ENCODE measurements around the gene MMADHC. TPM values are rescaled to one million over a fixed set of nuclear protein-coding genes. Genes with fewer than 3 reads are reported as not detected.

Gene MMADHC
- polyA plus RNA-seq, 3 donors = 20.5 to 119 (median 97.9) TPM

GRCh38 chr2:149594411-149594810 is 6.8 kb upstream of the MMADHC start:
- Mint-ChIP-seq H3K4me1 (peaks cover 6% of the 10 kb centered on the region), H3K27me3 (ENCODE audit: low read depth in 3 of 3) (peaks cover 5 to 11% (median 6%) of the 10 kb centered on the region in 3 donors), H3K36me3 (no peaks in the 10 kb centered on the region), H3K27ac (no peak overlapping the region), H3K9me3 (no peaks in the 10 kb centered on the region), H3K4me3 (no peak overlapping the region)
- Histone ChIP-seq H2AFZ (ENCODE audit: insufficient read depth, low read depth, low read length, poor library complexity, severe bottlenecking) (no peak overlapping the region), H3K9me3 (replicated peaks in 1 of 2; ENCODE audit: control insufficient read depth in 1 of 2, insufficient read depth in 1 of 2, low read length in 2 of 2) (no peaks in the 10 kb centered on the region), H3K4me3 (replicated peaks in 1 of 3; ENCODE audit: low read depth in 2 of 3, low read length in 3 of 3) (no peak overlapping the region), H3K79me2 (ENCODE audit: insufficient read depth, low read length) (no peaks in the 10 kb centered on the region), H3K36me3 (replicated peaks in 1 of 2; ENCODE audit: control insufficient read depth in 1 of 2, insufficient read depth in 2 of 2, low read length in 2 of 2) (no peaks in the 10 kb centered on the region), H3K27ac (ENCODE audit: low read depth in 1 of 2, low read length in 2 of 2) (no peak overlapping the region), H3K9ac (ENCODE audit: insufficient read depth, low read length, poor library complexity, severe bottlenecking) (no peak overlapping the region), H4K20me1 (ENCODE audit: insufficient read depth, low read length) (no peaks in the 10 kb centered on the region), H3K4me1 (ENCODE audit: control insufficient read depth in 1 of 2, insufficient read depth in 2 of 2, low read length in 2 of 2) (no peaks in the 10 kb centered on the region), H3K4me2 (replicated peaks; ENCODE audit: extremely low read depth, low read length, poor library complexity, severe bottlenecking) (no peak overlapping the region), H3K27me3 (ENCODE audit: control insufficient read depth in 2 of 2, insufficient read depth in 2 of 2, low read length in 2 of 2) (peaks cover 3% of the 10 kb centered on the region in 2 donors)
- no peak for TF ChIP-seq CTCF (IDR thresholded peaks at IDR 0.05)
- intact Hi-C loops (cut with micrococcal nuclease) = loop anchor here (10.0 kb wide), 3 partner anchors 1460 to 1840 kb away; no protein-coding TSS in a partner anchor
- no peak for DNase-seq
- 90% methylated on average over 2 of the region's 2 CpGs for WGBS (ENCODE audit: insufficient coverage)

GRCh38 chr2:149587950-149588487 is 444 bp upstream of the MMADHC start:
- H3K27ac ChIP-seq (ENCODE audit: low read depth in 1 of 2, low read length in 2 of 2) = peak overlapping the region in 1 of 2 donors; percentile 99
- WGBS (ENCODE audit: insufficient coverage) = 100% methylated on average over 1 of the region's 10 CpGs
- peak overlapping the region; percentile 91 for H2AFZ ChIP-seq (ENCODE audit: insufficient read depth, low read depth, low read length, poor library complexity, severe bottlenecking)
- TF ChIP-seq CTCF (IDR thresholded peaks at IDR 0.05) = no peak
- H4K20me1 ChIP-seq (ENCODE audit: insufficient read depth, low read length) = no peaks in the 10 kb centered on the region
- peak in 1 of 3 donors; percentile 2 for DNase-seq
- H3K4me1 ChIP-seq (ENCODE audit: control insufficient read depth in 1 of 2, insufficient read depth in 2 of 2, low read length in 2 of 2) = peaks cover 20 to 25% of the 10 kb centered on the region in 2 donors
- H3K4me3 ChIP-seq (replicated peaks in 1 of 3; ENCODE audit: low read depth in 2 of 3, low read length in 3 of 3) = peak overlapping the region; percentile 70 to 96 (median 90)
- peak overlapping the region; percentile 94 to 99 for H3K4me3 Mint-ChIP-seq
- peaks cover 9 to 11% of the 10 kb centered on the region in 2 donors for H3K36me3 ChIP-seq (replicated peaks in 1 of 2; ENCODE audit: control insufficient read depth in 1 of 2, insufficient read depth in 2 of 2, low read length in 2 of 2)
- intact Hi-C loops (cut with micrococcal nuclease) = loop anchor here in 1 of 2 donors (5.0 kb wide), 1 partner anchor 1699 kb away; the partner anchor contains the start of gene NMI
- H3K9me3 Mint-ChIP-seq = peaks cover 0 to 5% (median 0%) of the 10 kb centered on the region in 7 donors
- peaks cover 29% of the 10 kb centered on the region for H3K4me1 Mint-ChIP-seq
- H3K4me2 ChIP-seq (replicated peaks; ENCODE audit: extremely low read depth, low read length, poor library complexity, severe bottlenecking) = peak overlapping the region; percentile 90
- H3K27me3 ChIP-seq (ENCODE audit: control insufficient read depth in 2 of 2, insufficient read depth in 2 of 2, low read length in 2 of 2) = peaks cover 4 to 6% of the 10 kb centered on the region in 2 donors
- H3K9me3 ChIP-seq (replicated peaks in 1 of 2; ENCODE audit: control insufficient read depth in 1 of 2, insufficient read depth in 1 of 2, low read length in 2 of 2) = no peaks in the 10 kb centered on the region
- peaks cover 36% of the 10 kb centered on the region for H3K79me2 ChIP-seq (ENCODE audit: insufficient read depth, low read length)
- peaks cover 16 to 18% of the 10 kb centered on the region in 2 donors for H3K36me3 Mint-ChIP-seq
- peaks cover under 1 to 11% (median 9%) of the 10 kb centered on the region in 3 donors for H3K27me3 Mint-ChIP-seq (ENCODE audit: low read depth in 3 of 3)
- H3K9ac ChIP-seq (ENCODE audit: insufficient read depth, low read length, poor library complexity, severe bottlenecking) = peak overlapping the region; percentile 95
- peak overlapping the region in 6 of 7 donors; percentile 97 to 100 (median 99) for H3K27ac Mint-ChIP-seq
